Ovary (tissue), 9 donors: ENCODE results near the gene ST8SIA4. TPM values are rescaled to one million over a fixed set of nuclear protein-coding genes. Genes with fewer than 3 reads are reported as not detected.

Experiments used
- DNase-seq, 5 donors: peaks; one replicate each; pipeline ENCODE4 v3.0.0-alpha.2; 2019 to 2020
- H3K27ac ChIP-seq, 2 donors: fragments of 200-600 bp; one replicate each; pipeline versions ENCODE4 v1.5.1 to v1.8.0; 2019 to 2022
- H3K27me3 ChIP-seq: fragments of 200-600 bp; one replicate; pipeline ENCODE4 v1.8.0; 2022
- H3K36me3 ChIP-seq: fragments of 200-600 bp; sonication (generic); one replicate; pipeline ENCODE4 v1.5.1; 2019
- H3K4me1 ChIP-seq: one replicate; pipeline ENCODE4 v1.8.1; 2013; ENCODE audit warnings: mild to moderate bottlenecking, moderate library complexity; ENCODE audit not compliant: insufficient read depth
- H3K4me3 ChIP-seq: fragments of 200-600 bp; sonication (generic); one replicate; pipeline ENCODE4 v1.5.1; 2017
- H3K9me3 ChIP-seq, 2 donors: fragments of 200-600 bp in 1 of 2; sonication (generic) in 1 of 2; one replicate each; pipeline versions ENCODE4 v1.5.1 to v1.8.1; 2013 to 2019; ENCODE audit warnings: mild to moderate bottlenecking in 1 of 2, moderate library complexity in 1 of 2
- CTCF ChIP-seq, 3 donors: fragments of 450-650 bp in 2 of 3; fragments of 200-600 bp in 1 of 3; IDR thresholded peaks; one replicate each; pipeline versions ENCODE4 v1.5.1 to v1.8.0; 2016 to 2022; ENCODE audit warnings: antibody characterized with exemption in 3 of 3, mild to moderate bottlenecking in 1 of 3
- EP300 ChIP-seq: sonication (generic); formaldehyde crosslinking; IDR thresholded peaks from one replicate; pipeline ENCODE4 v1.6.1; 2017; ENCODE audit warnings: antibody characterized with exemption
- POLR2A ChIP-seq: fragments of 450-650 bp; IDR thresholded peaks from one replicate; pipeline ENCODE4 v1.6.1; 2017; ENCODE audit warnings: antibody characterized with exemption, mild to moderate bottlenecking, moderate library complexity
- WGBS, 3 donors: extraction: QIAGEN DNeasy Blood & Tissue Kit in 1 of 3; methylation state at CpG; one replicate each; pipeline versions ENCODE4 v1.1.5 to v1.1.7; 2013 to 2017; 5-methylcytosine and 5-hydroxymethylcytosine counted together
- intact Hi-C, 4 donors: fragments of 100-400 bp; cut with DNase I; formaldehyde crosslinking; loops; one replicate each; pipeline versions ENCODE4 v1.11.0 to v1.15.1; 2022 to 2023
- polyA plus RNA-seq, 2 donors: library from polyadenylated mRNA; stranded (reverse); fragments of 200-250 nt in 1 of 2; fragments of 350-450 nt in 1 of 2; fragmentation: Illumina TruSeq in 1 of 2; extraction: RNeasy Lipid Tissue Mini Kit (QIAGEN cat#74804) in 1 of 2; gene quantifications; one replicate each; pipeline ENCODE4 v1.2.3, GENCODE V29; 2013 to 2014
- total RNA-seq, 7 donors: library from RNA; depleted of rRNA in 2 of 7; stranded (reverse); fragments of >200 nt in 2 of 7; fragmentation: NEBNext Ultra II Directional in 3 of 7; extraction: Animal tissue kit (Norgen Biotek cat#: 25700) in 3 of 7; gene quantifications; one replicate each; pipeline versions ENCODE4 v1.1.0 to v1.2.4, GENCODE V29; 2016 to 2023
- donor health status: DM: no; HTN: no; CAD: no; lungs with moderate emphysema.
- donor health status: DM: no; HTN: no; CAD: no.
- donor health status: Bipolar disorder and iron deficiency.
- donor health status: DM: yes; HTN: yes; CAD: no.
- donor health status: DM: no; HTN: no; CAD: no.
- donor health status: DM: yes; HTN: yes; CAD: no.

ST8SIA4 gene
- total and polyA plus RNA-seq, 9 donors: 0.61 to 3.5 (median 1.9) TPM

- 47 to 71% (median 69%) methylated on average over 2 of the region's 2 CpGs for WGBS, 3 donors
- no peak for TF ChIP-seq CTCF (IDR thresholded peaks at IDR 0.05)
- no peak for TF ChIP-seq POLR2A
- TF ChIP-seq EP300: no peak
- DNase-seq: no peak
- intact Hi-C loops: no loop called here
- no peak overlapping the region for H3K4me3 ChIP-seq
- no peaks in the 10 kb centered on the region for H3K4me1 ChIP-seq
- no peaks in the 10 kb centered on the region for H3K27me3 ChIP-seq
- H3K9me3 ChIP-seq: no peaks in the 10 kb centered on the region
- no peaks in the 10 kb centered on the region for H3K36me3 ChIP-seq
- no peak overlapping the region for H3K27ac ChIP-seq
These were observed 131.9 kb downstream of the ST8SIA4 start for GRCh38 chr5:100771181-100771580.

GRCh38 chr5:100768221-100768620 is 134.9 kb downstream of the ST8SIA4 start:
- Histone ChIP-seq H3K4me1 (no peaks in the 10 kb centered on the region), H3K4me3 (no peak overlapping the region), H3K27me3 (no peaks in the 10 kb centered on the region), H3K9me3 (no peaks in the 10 kb centered on the region), H3K36me3 (no peaks in the 10 kb centered on the region), H3K27ac (no peak overlapping the region)
- 56 to 71% (median 71%) methylated on average over 4 of the region's 4 CpGs for WGBS, 3 donors
- TF ChIP-seq CTCF (IDR thresholded peaks at IDR 0.05) (no peak), POLR2A (no peak), EP300 (no peak)
- DNase-seq: no peak
- intact Hi-C loops: no loop called here

- Histone ChIP-seq H3K27me3 (no peaks in the 10 kb centered on the region), H3K4me1 (no peaks in the 10 kb centered on the region), H3K27ac (no peak overlapping the region), H3K36me3 (no peaks in the 10 kb centered on the region), H3K9me3 (no peaks in the 10 kb centered on the region), H3K4me3 (no peak overlapping the region)
- TF ChIP-seq POLR2A (no peak), EP300 (no peak), CTCF (IDR thresholded peaks at IDR 0.05) (no peak)
- DNase-seq: no peak
- 32 to 38% (median 38%) methylated on average over 1 of the region's 1 CpG for WGBS, 3 donors
- intact Hi-C loops: no loop called here
These were observed 140.1 kb downstream of the ST8SIA4 start for GRCh38 chr5:100762995-100763394.

- Histone ChIP-seq H3K4me3 (no peak overlapping the region), H3K27me3 (no peaks in the 10 kb centered on the region), H3K9me3 (no peaks in the 10 kb centered on the region), H3K4me1 (no peaks in the 10 kb centered on the region), H3K36me3 (no peaks in the 10 kb centered on the region), H3K27ac (no peak overlapping the region)
- intact Hi-C loops: no loop called here
- DNase-seq: no peak
- TF ChIP-seq EP300 (no peak), POLR2A (no peak), CTCF (IDR thresholded peaks at IDR 0.05) (no peak)
These were observed 141.0 kb downstream of the ST8SIA4 start for GRCh38 chr5:100762108-100762507.

GRCh38 chr5:100761192-100761591 is 141.9 kb downstream of the ST8SIA4 start:
- no peaks in the 10 kb centered on the region for H3K9me3 ChIP-seq
- no peak for DNase-seq
- no peak overlapping the region for H3K27ac ChIP-seq
- intact Hi-C loops: no loop called here
- no peaks in the 10 kb centered on the region for H3K36me3 ChIP-seq
- H3K4me3 ChIP-seq: no peak overlapping the region
- no peaks in the 10 kb centered on the region for H3K27me3 ChIP-seq
- no peaks in the 10 kb centered on the region for H3K4me1 ChIP-seq
- TF ChIP-seq CTCF (IDR thresholded peaks at IDR 0.05) (no peak), EP300 (no peak), POLR2A (no peak)
